ENCODE measurements around the gene CDH13. TPM values are rescaled to one million over a fixed set of nuclear protein-coding genes. Genes with fewer than 3 reads are reported as not detected.

CDH13 gene
- total and polyA plus RNA-seq, 2 of the 8 experiments (the other 6 are each of a cell fraction or from before 2014, with no cell fraction given) = 2.3 to 2.4 TPM

GRCh38 chr16:83835586-83836566, 1209.1 kb downstream of the CDH13 start:
- no peak overlapping the region for H3K14ac ChIP-seq (ENCODE audit: insufficient read length)
- peaks cover 6 to 23% (median 10%) of the 10 kb centered on the region in 4 experiments for H3K4me1 ChIP-seq (replicated peaks in 1 of 4; ENCODE audit: control insufficient read depth in 3 of 4, insufficient read depth in 4 of 4, low read length in 3 of 4)
- H3K4ac ChIP-seq (replicated peaks; ENCODE audit: insufficient read length, low read depth, low read length) = no peak overlapping the region
- POLR2A ChIA-PET (ENCODE audit: partially characterized antibody) = interaction anchor here (1.5 kb wide), 1 partner anchor 15 kb away, joined by 3 read pairs; no protein-coding TSS in a partner anchor
- no peak overlapping the region for H4K8ac ChIP-seq (ENCODE audit: extremely low read depth, insufficient read depth, low read length)
- TF ChIP-seq BACH1 (IDR thresholded peaks at IDR 0.05; ENCODE audit: low read length) (peak; percentile 84), SIRT6 (IDR thresholded peaks at IDR 0.05; ENCODE audit: low read length) (no peak), FOSL1 (IDR thresholded peaks at IDR 0.05; ENCODE audit: insufficient read depth, low read depth, low read length) (no peak), RAD21 (IDR thresholded peaks at IDR 0.05 in 1 of 2, conservative IDR thresholded peaks at IDR 0.05 in 1 of 2; ENCODE audit: low read depth in 2 of 2, low read length in 2 of 2) (no peak), YY1 (IDR thresholded peaks at IDR 0.05; ENCODE audit: low read depth, low read length) (no peak), POLR2AphosphoS5 (IDR thresholded peaks at IDR 0.05; ENCODE audit: low read depth, low read length) (no peak), MAFK (IDR thresholded peaks at IDR 0.05; ENCODE audit: low read depth, low read length) (peak; percentile 67; the same call in 1 of the 2 replicates)
- H3K4me3 ChIP-seq (ENCODE audit: extremely low read depth in 1 of 4, insufficient read depth in 2 of 4, low read depth in 3 of 4, low read length in 4 of 4) = no peak overlapping the region
- H3K36me3 ChIP-seq (ENCODE audit: control insufficient read depth in 2 of 4, insufficient read depth in 4 of 4, low read length in 3 of 4) = no peaks in the 10 kb centered on the region
- no peak overlapping the region for H3K27ac ChIP-seq (ENCODE audit: low read depth, low read length)
- no peak overlapping the region for H2BK20ac ChIP-seq (ENCODE audit: low read length)
- no peaks in the 10 kb centered on the region for H3K23me2 ChIP-seq (ENCODE audit: low read depth, low read length)
- peak overlapping the region; percentile 61 for H4K5ac ChIP-seq (ENCODE audit: insufficient read length, low read depth, low read length)
- CTCF ChIA-PET (ENCODE audit: partially characterized antibody) = interaction anchor here (1.2 to 2.8 kb wide), 2 partner anchors 7 to 10 kb away, joined by 3 to 23 read pairs; no protein-coding TSS in a partner anchor
- peaks cover 9 to 13% of the 10 kb centered on the region in 2 experiments for H3K9me3 ChIP-seq (ENCODE audit: insufficient read depth in 2 of 2, low read depth in 1 of 2, low read length in 1 of 2)
- no peaks in the 10 kb centered on the region for H4K20me1 ChIP-seq (replicated peaks in 1 of 2; ENCODE audit: control insufficient read depth in 1 of 2, insufficient read depth in 2 of 2, low read length in 2 of 2)
- no peak overlapping the region for H3K56ac ChIP-seq (replicated peaks; ENCODE audit: insufficient read length, low read depth, low read length)
- H3K18ac ChIP-seq (ENCODE audit: extremely low read depth, low read length) = no peak overlapping the region
- no peak overlapping the region for H4K91ac ChIP-seq (replicated peaks; ENCODE audit: insufficient read length, low read length)
- no peak overlapping the region for H3K4me2 ChIP-seq (ENCODE audit: insufficient read depth in 1 of 2, low read depth in 2 of 2, low read length in 2 of 2)
- H3K23ac ChIP-seq (ENCODE audit: insufficient read length) = no peak overlapping the region
- H2AFZ ChIP-seq (ENCODE audit: low read length) = no peak overlapping the region
- H3K27me3 ChIP-seq (replicated peaks in 1 of 4; ENCODE audit: control insufficient read depth in 3 of 4, extremely low read depth in 1 of 4, insufficient read depth in 3 of 4, low read length in 3 of 4) = no peaks in the 10 kb centered on the region
- DNase-seq (ENCODE audit: low read depth in 1 of 2, low spot score in 2 of 2) (no peak), FAIRE-seq (no peak)
- WGBS, 2 experiments (ENCODE audit: extremely low coverage in 1 of 2, insufficient coverage in 1 of 2, insufficient read length in 1 of 2, insufficient replicate concordance in 2 of 2, low coverage in 1 of 2, low lambda C conversion rate in 2 of 2, missing lambda C conversion rate in 1 of 2) = 91% methylated on average over 10 of the region's 10 CpGs; no CpG with 5 or more reads in 1 of the 2 experiments
- H2BK12ac ChIP-seq (ENCODE audit: low read depth, low read length) = no peak overlapping the region
- peak overlapping the region; percentile 68 for H2BK120ac ChIP-seq (replicated peaks; ENCODE audit: low read depth, low read length)
- no peak overlapping the region for H3K9ac ChIP-seq (replicated peaks in 1 of 4; ENCODE audit: extremely low read depth in 1 of 4, low read depth in 3 of 4, low read length in 3 of 4)
- H2BK15ac ChIP-seq (ENCODE audit: low read length) = no peak overlapping the region
- H3K79me2 ChIP-seq (ENCODE audit: control insufficient read depth in 1 of 2, insufficient read depth in 2 of 2, low read length in 2 of 2) = no peaks in the 10 kb centered on the region
- no peak overlapping the region for H2AK5ac ChIP-seq (ENCODE audit: low read depth, low read length)
- H3K79me1 ChIP-seq (ENCODE audit: low read depth, low read length) = no peaks in the 10 kb centered on the region
- H2BK5ac ChIP-seq (ENCODE audit: low read depth, low read length) = no peak overlapping the region
